SK-N-SH treated with all-trans-retinoic acid at 6 μM for 48 hours (cell line): ENCODE results near the gene PCBP1.
"Not testable (repeated sequence)": the region's sequence is repeated elsewhere in the genome, so short reads cannot be mapped to it uniquely, and the experiment has no call there.

ENCODE experiments used
- ARNTL ChIP-seq: fragments of 450-650 bp; formaldehyde crosslinking; IDR thresholded peaks from 2 replicates; pipeline ENCODE4 v1.5.0; 2020; ENCODE audit warnings: low read depth, mild to moderate bottlenecking, moderate library complexity, borderline replicate concordance
- CSDC2 ChIP-seq: fragments of 250-450 bp; sonication (Bioruptor Pico); IDR thresholded peaks from 2 replicates; pipeline ENCODE4 v1.5.0; 2020; ENCODE audit warnings: mild to moderate bottlenecking, moderate library complexity
- ISL1 ChIP-seq: fragments of 250-450 bp; sonication (Bioruptor Pico); IDR thresholded peaks from 2 replicates; pipeline ENCODE4 v2.1.2; 2022; ENCODE audit warnings: mild to moderate bottlenecking, moderate library complexity
- PPARA ChIP-seq: fragments of 250-450 bp; sonication (Bioruptor Pico); IDR thresholded peaks from 2 replicates; pipeline ENCODE4 v1.5.0; 2020; ENCODE audit warnings: mild to moderate bottlenecking, borderline replicate concordance
- SNAI2 ChIP-seq: fragments of 250-450 bp; sonication (Bioruptor Pico); IDR thresholded peaks from 2 replicates; pipeline ENCODE4 v1.5.0; 2020; ENCODE audit warnings: mild to moderate bottlenecking, moderate library complexity
- TCF4 ChIP-seq: fragments of 250-450 bp; sonication (Bioruptor Pico); IDR thresholded peaks from 2 replicates; pipeline ENCODE4 v1.8.0; 2021; ENCODE audit warnings: mild to moderate bottlenecking, moderate library complexity, borderline replicate concordance
- TOX ChIP-seq: fragments of 250-450 bp; sonication (Bioruptor Pico); IDR thresholded peaks from 2 replicates; pipeline ENCODE4 v1.8.0; 2021; ENCODE audit warnings: mild to moderate bottlenecking, moderate library complexity, borderline replicate concordance
- ZC3H10 ChIP-seq: fragments of 250-450 bp; sonication (Bioruptor Pico); IDR thresholded peaks from 2 replicates; pipeline ENCODE4 v1.5.1; 2021; ENCODE audit warnings: mild to moderate bottlenecking, moderate library complexity
- ZFP30 ChIP-seq: fragments of 450-650 bp; formaldehyde crosslinking; IDR thresholded peaks from 2 replicates; pipeline ENCODE4 v1.5.0; 2022; ENCODE audit warnings: mild to moderate bottlenecking, moderate library complexity
- TF ChIP-seq, protein P1 (sequence below): fragments of 250-450 bp; sonication (Bioruptor Pico); IDR thresholded peaks from 2 replicates; pipeline ENCODE4 v1.8.0; 2020; ENCODE audit warnings: mild to moderate bottlenecking, moderate library complexity, borderline replicate concordance
- TF ChIP-seq, protein P2 (sequence below): fragments of 250-450 bp; sonication (Bioruptor Pico); IDR thresholded peaks from 2 replicates; pipeline ENCODE4 v1.5.1; 2020; ENCODE audit warnings: low read depth, mild to moderate bottlenecking, moderate library complexity

DNA sequence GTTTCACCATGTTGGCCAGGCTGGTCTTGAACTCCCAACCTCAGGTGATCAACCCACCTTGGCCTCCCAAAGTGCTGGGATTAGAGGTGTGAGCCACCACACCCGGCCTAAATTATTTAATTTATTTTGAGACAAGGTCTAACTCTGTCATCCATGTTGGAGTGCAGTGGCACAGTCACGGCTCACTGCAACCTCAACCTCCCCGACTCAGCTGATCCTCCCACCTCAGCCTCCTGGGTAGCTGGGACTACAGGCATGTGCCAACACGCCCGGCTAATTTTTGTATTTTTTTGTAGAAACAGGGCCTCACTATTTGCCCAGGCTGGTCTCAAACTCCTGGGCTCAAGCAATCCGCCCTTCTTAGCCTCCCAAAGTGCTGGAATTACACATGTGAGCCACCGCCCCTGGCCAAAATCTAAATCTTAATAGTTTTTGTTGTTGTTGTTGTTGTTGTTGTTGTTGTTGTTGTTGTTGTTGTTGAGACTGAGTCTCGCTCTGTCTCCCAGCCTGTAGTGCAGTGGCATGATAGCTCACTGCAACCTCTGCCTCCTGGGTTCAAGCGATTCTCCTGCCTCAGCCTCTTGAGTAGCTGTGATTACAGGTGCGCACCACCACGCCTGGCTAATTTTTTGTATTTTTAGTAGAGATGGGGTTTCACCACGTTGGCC is 5.4 kb downstream of the PCBP1 start:
- TF ChIP-seq ISL1 (CRISPR knock-in tag); ZC3H10 (CRISPR knock-in tag); TOX; CSDC2 (CRISPR knock-in tag); ZFP30; ARNTL (CRISPR knock-in tag); SNAI2 (CRISPR knock-in tag); TCF4 (CRISPR knock-in tag); PPARA (CRISPR knock-in tag): not testable (repeated sequence)
- TF ChIP-seq, protein P1, sequence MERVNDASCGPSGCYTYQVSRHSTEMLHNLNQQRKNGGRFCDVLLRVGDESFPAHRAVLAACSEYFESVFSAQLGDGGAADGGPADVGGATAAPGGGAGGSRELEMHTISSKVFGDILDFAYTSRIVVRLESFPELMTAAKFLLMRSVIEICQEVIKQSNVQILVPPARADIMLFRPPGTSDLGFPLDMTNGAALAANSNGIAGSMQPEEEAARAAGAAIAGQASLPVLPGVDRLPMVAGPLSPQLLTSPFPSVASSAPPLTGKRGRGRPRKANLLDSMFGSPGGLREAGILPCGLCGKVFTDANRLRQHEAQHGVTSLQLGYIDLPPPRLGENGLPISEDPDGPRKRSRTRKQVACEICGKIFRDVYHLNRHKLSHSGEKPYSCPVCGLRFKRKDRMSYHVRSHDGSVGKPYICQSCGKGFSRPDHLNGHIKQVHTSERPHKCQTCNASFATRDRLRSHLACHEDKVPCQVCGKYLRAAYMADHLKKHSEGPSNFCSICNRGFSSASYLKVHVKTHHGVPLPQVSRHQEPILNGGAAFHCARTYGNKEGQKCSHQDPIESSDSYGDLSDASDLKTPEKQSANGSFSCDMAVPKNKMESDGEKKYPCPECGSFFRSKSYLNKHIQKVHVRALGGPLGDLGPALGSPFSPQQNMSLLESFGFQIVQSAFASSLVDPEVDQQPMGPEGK, result not testable (repeated sequence)
- TF ChIP-seq, protein P2, sequence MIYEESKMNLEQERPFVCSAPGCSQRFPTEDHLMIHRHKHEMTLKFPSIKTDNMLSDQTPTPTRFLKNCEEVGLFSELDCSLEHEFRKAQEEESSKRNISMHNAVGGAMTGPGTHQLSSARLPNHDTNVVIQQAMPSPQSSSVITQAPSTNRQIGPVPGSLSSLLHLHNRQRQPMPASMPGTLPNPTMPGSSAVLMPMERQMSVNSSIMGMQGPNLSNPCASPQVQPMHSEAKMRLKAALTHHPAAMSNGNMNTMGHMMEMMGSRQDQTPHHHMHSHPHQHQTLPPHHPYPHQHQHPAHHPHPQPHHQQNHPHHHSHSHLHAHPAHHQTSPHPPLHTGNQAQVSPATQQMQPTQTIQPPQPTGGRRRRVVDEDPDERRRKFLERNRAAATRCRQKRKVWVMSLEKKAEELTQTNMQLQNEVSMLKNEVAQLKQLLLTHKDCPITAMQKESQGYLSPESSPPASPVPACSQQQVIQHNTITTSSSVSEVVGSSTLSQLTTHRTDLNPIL (CRISPR knock-in tag), result not testable (repeated sequence)
